Ishikawa (cell line): Measurements from ENCODE around the gene CYFIP2.

ENCODE experiments used
- CEBPB ChIP-seq: IDR thresholded peaks from 2 replicates; pipeline ENCODE4 v1.6.1; 2012
- CREB1 ChIP-seq: IDR thresholded peaks from 2 replicates; pipeline ENCODE4 v1.6.1; 2012; ENCODE audit warnings: low read depth
- EGR1 ChIP-seq: IDR thresholded peaks from 2 replicates; pipeline ENCODE4 v1.6.1; 2012
- EP300 ChIP-seq: IDR thresholded peaks from 2 replicates; pipeline ENCODE4 v1.6.1; 2012; ENCODE audit warnings: borderline replicate concordance
- FOXM1 ChIP-seq: IDR thresholded peaks from 2 replicates; pipeline ENCODE4 v1.6.1; 2012; ENCODE audit warnings: low read depth, borderline replicate concordance
- MAX ChIP-seq: IDR thresholded peaks from 2 replicates; pipeline ENCODE4 v1.6.1; 2012
- NFIC ChIP-seq: IDR thresholded peaks from 2 replicates; pipeline ENCODE4 v1.6.1; 2012
- RAD21 ChIP-seq: IDR thresholded peaks from 2 replicates; pipeline ENCODE4 v1.6.1; 2012; ENCODE audit warnings: low read depth
- REST ChIP-seq: IDR thresholded peaks from 2 replicates; pipeline ENCODE4 v1.6.1; 2012; ENCODE audit warnings: low read depth, mild to moderate bottlenecking
- TAF1 ChIP-seq: IDR thresholded peaks from 2 replicates; pipeline ENCODE4 v1.6.1; 2012; ENCODE audit warnings: low read depth, mild to moderate bottlenecking
- TCF12 ChIP-seq: IDR thresholded peaks from 2 replicates; pipeline ENCODE4 v1.6.1; 2012; ENCODE audit warnings: low read depth
- TEAD4 ChIP-seq: IDR thresholded peaks from 2 replicates; pipeline ENCODE4 v1.6.1; 2012
- USF1 ChIP-seq: IDR thresholded peaks from 2 replicates; pipeline ENCODE4 v1.6.1; 2012
- YY1 ChIP-seq: IDR thresholded peaks from 2 replicates; pipeline ENCODE4 v1.6.1; 2012; ENCODE audit warnings: low read depth
- ZBTB7A ChIP-seq: IDR thresholded peaks from 2 replicates; pipeline ENCODE4 v1.6.1; 2012; ENCODE audit warnings: low read depth

Gene CYFIP2

GRCh38 chr5:157271740-157272271, 5.9 kb downstream of the CYFIP2 start:
- TF ChIP-seq TEAD4 (no peak), REST (no peak), USF1 (no peak), YY1 (no peak), CEBPB (no peak), NFIC (no peak), EP300 (no peak), EGR1 (no peak), MAX (no peak), TCF12 (no peak), RAD21 (no peak), ZBTB7A (no peak), CREB1 (no peak), FOXM1 (no peak)

GRCh38 chr5:157273131-157273556, 7.2 kb downstream of the CYFIP2 start:
- TF ChIP-seq TEAD4 (no peak), NFIC (no peak)

- no peak for TF ChIP-seq CREB1
- TF ChIP-seq RAD21, result no peak
- no peak for TF ChIP-seq TAF1
- no peak for TF ChIP-seq EGR1
- TF ChIP-seq NFIC, result no peak
- no peak for TF ChIP-seq TEAD4
- no peak for TF ChIP-seq YY1
- no peak for TF ChIP-seq CEBPB
- TF ChIP-seq MAX, result no peak
- TF ChIP-seq EP300, result no peak
- no peak for TF ChIP-seq ZBTB7A
- TF ChIP-seq FOXM1, result no peak
- TF ChIP-seq TCF12, result no peak
- no peak for TF ChIP-seq REST
- TF ChIP-seq USF1, result no peak
Measured at GRCh38 chr5:157275403-157275802, 9.5 kb downstream of the CYFIP2 start.

- TF ChIP-seq USF1 (no peak), CREB1 (no peak), TEAD4 (no peak), MAX (no peak), TCF12 (no peak), EP300 (no peak), NFIC (no peak), REST (no peak), TAF1 (no peak), FOXM1 (no peak), RAD21 (no peak), YY1 (no peak), CEBPB (no peak), EGR1 (no peak), ZBTB7A (no peak)
Measured at GRCh38 chr5:157278319-157279037, 12.6 kb downstream of the CYFIP2 start.
